Fibroblast of pulmonary artery (primary cell): ENCODE data around the gene NIPAL1.

ENCODE experiments used
- DNase-seq: peaks from one replicate; pipeline ENCODE4 v3.0.0-alpha.2; 2010; ENCODE audit warnings: low read depth
- H3K4me3 ChIP-seq: replicated peaks from 2 replicates; pipeline ENCODE4 v1.5.1; 2011; ENCODE audit warnings: low read depth, mild to moderate bottlenecking, control low read depth, low read length, moderate library complexity
- TF ChIP-seq, protein P1 (sequence below): IDR thresholded peaks from 2 replicates; pipeline ENCODE4 v1.5.1; 2011; ENCODE audit warnings: mild to moderate bottlenecking, control low read depth, low read length, inconsistent platforms; ENCODE audit errors: missing control alignments

The NIPAL1 gene

DNA sequence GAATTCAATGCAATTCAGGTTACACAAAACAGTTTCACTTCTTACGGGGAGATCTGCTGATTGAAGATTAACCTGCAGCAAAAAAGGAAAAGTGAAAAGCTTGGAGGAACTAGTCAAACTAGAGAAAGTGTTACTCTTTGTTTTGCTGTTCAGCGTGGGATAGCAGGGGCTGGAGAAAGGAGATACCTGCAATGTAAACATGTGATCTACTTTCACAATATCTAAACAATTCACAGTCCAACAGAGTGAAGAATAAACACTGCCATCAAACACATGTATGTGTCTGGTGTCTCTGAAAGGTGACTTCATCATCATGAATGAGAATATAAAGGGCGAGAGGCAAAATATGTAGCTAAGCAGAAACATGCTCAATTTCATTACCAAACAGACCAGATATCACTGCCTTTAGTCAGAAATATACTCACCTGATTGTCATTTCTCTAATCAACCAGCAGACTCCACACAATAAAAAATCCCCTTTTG lies 26.4 kb downstream of the NIPAL1 start:
- no peak overlapping the region for H3K4me3 ChIP-seq
- DNase-seq: no peak
- TF ChIP-seq, protein P1, sequence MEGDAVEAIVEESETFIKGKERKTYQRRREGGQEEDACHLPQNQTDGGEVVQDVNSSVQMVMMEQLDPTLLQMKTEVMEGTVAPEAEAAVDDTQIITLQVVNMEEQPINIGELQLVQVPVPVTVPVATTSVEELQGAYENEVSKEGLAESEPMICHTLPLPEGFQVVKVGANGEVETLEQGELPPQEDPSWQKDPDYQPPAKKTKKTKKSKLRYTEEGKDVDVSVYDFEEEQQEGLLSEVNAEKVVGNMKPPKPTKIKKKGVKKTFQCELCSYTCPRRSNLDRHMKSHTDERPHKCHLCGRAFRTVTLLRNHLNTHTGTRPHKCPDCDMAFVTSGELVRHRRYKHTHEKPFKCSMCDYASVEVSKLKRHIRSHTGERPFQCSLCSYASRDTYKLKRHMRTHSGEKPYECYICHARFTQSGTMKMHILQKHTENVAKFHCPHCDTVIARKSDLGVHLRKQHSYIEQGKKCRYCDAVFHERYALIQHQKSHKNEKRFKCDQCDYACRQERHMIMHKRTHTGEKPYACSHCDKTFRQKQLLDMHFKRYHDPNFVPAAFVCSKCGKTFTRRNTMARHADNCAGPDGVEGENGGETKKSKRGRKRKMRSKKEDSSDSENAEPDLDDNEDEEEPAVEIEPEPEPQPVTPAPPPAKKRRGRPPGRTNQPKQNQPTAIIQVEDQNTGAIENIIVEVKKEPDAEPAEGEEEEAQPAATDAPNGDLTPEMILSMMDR: no peak

- TF ChIP-seq, protein P1: no peak
- H3K4me3 ChIP-seq: no peak overlapping the region
- DNase-seq: no peak
Measured at GRCh38 chr4:48043504-48043903, 26.9 kb downstream of the NIPAL1 start.

DNA sequence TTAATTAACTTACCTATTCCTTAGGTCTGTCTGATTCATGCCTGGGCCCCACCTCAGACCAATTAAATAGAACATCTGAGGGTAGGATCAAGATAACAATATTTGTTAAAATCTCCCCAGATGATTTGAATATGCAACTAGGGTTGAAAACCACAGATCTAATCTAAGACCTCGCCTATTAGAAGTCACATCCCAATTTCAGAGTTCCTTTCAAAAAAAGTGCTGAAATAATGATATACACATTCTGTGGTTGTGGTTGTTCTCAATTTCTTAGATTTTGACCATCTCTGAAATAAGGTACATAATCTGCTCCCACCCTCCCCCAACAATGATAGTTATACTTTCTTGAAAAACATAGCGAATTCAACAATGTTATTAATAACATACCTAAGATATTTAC lies 27.7 kb downstream of the NIPAL1 start:
- H3K4me3 ChIP-seq: no peak overlapping the region
- TF ChIP-seq, protein P1: no peak
- no peak for DNase-seq

DNA sequence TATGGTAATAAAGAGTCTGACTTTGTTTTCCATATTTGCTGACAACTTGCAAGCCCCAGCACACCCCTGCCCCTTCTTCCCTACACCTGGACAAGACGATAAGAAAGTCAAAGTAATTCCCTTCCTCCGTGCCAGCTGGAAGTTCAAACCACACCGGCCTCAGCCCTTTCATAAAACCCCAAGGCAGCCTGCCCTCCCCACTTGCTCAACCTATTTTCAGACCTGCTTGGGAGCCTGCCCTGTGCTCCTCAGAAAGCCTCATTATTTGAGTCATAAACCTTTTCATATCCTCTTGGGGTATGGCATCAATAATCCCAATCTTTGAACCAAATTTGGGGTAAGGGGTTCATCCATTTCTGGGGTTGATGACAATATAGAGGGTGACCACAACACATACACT lies 29.5 kb downstream of the NIPAL1 start:
- no peak overlapping the region for H3K4me3 ChIP-seq
- no peak for DNase-seq
- TF ChIP-seq, protein P1: no peak

DNA sequence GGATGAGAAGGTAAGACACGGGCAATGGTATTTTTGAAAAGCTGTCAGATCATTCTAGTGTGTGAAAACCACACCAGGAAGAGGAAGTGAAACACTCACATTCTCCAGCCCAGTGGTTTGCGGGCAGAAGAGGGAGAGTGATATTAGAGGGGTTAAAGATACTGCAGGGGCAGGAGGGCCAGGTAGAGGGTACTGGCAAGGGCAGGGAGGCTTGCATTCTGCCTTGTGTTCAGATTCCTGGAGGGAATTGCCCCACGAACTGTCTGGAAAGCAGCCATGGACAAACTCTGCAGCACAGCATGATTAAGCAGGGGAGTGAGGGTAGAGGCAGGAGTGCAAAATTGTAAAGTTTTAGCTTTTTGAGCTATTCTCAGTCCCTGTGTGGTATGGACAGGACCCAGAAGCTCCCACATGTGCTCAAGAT lies 30.9 kb downstream of the NIPAL1 start:
- DNase-seq: no peak
- TF ChIP-seq, protein P1: no peak
- H3K4me3 ChIP-seq: no peak overlapping the region

GRCh38 chr4:48047896-48048295 lies 31.3 kb downstream of the NIPAL1 start:
- no peak overlapping the region for H3K4me3 ChIP-seq
- TF ChIP-seq, protein P1: no peak
- no peak for DNase-seq

GRCh38 chr4:48049483-48049882 lies 32.9 kb downstream of the NIPAL1 start:
- no peak overlapping the region for H3K4me3 ChIP-seq
- TF ChIP-seq, protein P1: no peak
- no peak for DNase-seq
